Measurements from ENCODE around the gene CD1D.
"Not testable (repeated sequence)": the region's sequence is repeated elsewhere in the genome, so short reads cannot be mapped to it uniquely, and the experiment has no call there.

CD1D gene

DNA sequence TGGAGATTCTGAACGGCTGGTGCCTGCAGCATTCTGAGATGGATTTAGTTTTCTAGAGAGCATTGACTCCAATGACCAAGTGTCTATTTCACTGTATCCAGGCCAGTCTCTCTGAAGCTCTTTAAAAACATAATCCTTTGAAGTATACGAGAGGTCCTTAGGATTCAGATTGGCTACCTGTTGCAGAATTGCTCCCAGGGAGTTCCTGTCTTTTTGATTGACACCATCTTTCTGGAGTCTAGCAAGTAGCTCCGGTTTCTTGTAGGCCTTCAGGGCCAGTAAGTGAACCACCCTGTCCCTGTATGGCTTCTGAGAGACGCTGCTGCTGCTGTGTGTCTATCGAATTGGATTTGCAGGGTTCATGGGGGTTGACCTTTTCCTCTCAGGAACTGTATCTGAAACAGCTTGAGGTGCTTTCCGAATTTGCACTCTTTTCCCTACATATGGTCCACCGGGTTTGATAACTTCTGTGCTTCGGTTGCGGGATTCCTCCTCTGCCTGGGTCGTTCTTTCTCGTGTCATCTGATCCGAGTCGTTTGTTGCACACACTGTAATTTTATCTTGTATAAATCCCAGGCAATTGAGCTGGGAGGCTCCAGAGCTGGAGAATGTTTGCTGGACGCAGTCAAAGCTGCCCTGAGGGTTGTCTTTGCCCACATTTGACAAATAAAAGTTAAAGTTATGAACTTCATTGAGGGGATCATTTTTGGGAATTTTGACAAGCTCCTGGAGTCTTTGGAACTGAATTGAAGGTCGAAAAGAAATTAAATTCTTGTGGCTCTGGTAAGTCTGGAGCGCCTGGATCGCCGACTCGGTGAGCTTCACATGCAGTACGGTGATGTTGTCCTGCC lies 3.6 kb upstream of the CD1D start:
- DNase-seq: not testable (repeated sequence)

DNA sequence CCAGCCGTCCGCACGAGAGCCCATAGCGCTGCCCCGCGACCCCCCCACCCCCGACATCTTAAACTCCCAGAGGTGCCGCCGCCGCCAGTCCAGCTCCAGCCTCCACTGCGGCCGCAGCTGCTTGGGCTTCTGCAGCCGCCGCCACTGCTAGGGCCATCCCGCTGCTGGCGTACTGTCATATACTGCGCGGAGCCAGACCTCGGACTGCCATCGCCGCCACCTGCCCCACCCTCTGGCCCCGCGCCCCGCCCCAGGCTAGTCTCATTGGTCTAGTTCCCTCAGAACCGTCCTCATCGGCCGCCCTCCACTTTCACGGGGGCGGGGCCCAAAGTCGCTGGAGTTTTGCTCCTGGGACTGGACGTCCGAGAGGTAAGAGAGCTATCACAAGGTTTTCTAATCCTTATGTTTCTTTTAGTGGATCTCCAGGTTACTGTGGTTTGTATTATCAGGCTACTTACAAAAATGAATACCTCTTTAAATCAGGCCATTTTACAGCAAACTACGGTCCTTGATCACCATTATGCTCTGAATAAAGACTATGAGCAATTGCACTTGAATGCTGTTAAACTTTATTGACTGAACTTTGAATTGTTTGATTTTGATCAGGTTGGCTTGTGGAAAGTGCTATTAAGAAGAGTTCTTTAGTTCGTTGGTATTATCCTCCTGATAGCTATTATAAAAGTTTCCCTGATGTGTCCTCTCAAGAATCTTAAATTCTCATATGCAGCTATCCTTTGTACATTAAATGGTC lies 2.8 kb upstream of the CD1D start:
- peak in 1 of 2 experiments; percentile 17 for DNase-seq

DNA sequence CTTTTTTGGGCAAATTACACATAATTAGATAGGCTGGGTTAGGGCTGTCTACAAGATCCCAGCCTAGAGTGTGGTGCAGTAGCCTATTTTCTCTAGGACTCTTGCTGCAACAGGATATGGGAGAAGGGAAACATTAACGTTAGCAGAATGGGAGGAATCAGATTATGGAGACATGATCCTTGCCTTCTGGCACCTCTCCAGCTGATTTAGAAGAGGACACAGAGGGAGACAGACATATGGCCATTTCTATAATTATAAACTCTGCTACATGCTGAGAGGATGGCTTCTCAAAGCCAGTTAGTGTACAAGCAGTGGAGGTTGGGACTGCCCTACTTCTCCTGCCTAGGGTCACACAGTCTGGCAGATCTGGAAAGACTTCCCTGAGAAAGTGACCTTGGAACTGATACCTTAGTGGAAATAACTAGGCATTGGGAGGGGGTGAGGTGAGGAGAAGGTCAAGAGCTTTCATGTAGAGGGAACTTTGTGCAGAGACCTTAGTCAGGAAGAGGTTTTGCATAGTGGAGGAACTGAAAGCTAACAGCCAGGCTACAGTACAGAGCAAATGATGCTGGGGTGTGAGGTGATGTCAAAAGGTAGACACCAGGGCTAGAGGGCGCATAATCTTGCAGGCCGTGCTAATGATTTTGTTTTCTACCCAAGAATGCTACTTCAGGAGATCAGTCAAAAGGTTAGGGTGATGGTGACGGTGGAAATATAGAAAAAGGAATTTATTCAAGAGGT lies 1.2 kb upstream of the CD1D start:
- DNase-seq: no peak

DNA sequence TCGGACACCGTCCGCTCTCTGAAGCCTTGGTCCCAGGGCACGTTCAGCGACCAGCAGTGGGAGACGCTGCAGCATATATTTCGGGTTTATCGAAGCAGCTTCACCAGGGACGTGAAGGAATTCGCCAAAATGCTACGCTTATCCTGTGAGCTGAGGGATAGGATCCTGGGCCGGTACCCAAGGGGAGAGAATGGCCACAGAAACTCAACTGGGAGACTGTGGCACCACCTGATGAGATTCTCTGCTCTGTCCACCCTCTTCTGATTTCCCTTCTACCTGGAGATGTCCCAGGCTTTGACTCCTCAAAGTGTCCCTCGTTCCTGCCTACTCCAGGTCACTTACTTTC lies 855 bp downstream of the CD1D start:
- DNase-seq: no peak

GRCh38 chr1:158185770-158186169 lies 5.1 kb downstream of the CD1D start:
- DNase-seq: no peak

DNA sequence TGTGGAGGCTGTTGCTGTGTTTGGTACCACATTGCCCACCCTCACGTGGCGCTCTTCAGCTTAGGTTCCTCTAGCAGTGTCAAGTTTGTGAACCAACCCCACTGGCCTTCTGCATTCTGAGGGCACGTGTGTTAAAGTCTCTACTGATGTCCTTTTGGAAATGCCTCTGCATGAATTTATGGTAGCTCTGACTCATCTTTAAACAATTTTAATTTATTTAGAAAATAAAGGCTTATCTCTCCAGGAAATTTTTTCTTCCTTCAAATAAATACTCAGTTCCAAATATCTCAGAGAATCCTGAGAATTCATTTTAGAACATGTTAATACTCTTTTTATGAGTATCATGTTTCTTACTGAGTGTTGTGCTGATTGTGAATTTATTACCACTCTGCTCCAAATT lies 5.5 kb downstream of the CD1D start:
- no peak for DNase-seq

DNA sequence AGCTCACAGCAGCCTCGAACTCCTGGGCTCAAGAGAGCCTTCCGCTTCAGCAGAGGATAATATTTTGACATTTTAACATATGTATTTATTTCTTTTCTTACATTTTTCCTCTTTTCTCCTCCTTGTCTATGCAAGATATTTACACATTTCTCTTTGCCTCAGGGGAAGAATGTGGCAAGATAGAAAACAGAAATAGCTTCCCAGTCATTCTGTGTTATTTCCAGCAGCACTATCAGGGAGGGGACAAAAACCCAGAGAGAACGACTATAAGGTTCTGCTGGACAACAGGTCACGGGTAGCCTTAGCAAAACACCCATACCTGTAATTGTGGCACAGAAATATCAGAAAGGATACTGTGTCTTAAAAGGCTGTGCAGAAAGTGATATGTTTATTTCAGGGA lies 7.9 kb downstream of the CD1D start:
- DNase-seq: no peak

- no peak for DNase-seq
Measured at GRCh38 chr1:158189624-158190023, 8.9 kb downstream of the CD1D start.

DNA sequence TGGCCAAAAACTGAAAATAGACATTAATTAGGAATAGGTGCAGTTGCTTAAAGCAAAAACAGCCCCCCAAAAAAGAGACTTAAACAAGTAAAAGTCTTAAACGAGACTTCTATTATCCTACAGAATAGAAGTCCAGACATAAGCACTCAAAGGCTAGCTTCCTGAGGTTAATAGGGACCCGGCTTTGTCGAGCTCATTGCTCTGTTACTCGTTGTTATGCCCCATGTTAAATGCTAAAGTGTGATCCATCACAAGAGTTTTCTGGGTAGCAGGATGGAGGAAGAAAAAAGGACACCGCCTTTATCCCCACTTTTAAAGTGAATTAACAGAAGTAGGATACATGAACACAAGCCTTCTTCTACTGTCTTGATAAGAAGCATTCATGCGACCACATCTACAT lies 10.6 kb downstream of the CD1D start:
- no peak for DNase-seq

DNA sequence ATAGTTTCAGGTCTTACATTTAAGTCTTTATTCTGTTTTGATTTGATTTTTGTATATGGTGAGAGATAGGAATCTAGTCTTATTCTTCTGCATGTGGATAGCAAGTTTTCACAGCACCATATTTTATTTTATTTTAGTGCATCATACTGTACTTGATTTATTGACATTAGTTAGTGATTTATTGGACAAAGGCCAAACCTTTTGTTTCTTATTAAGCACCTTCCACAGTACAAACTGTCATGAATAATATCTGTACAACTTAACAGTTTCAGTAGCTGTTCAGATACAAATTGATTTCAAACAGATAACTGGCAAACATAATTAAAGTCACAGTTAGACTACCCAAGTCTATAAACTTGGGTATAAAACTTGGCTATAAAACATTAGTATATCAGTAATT lies 15.8 kb downstream of the CD1D start:
- DNase-seq: no peak

DNA sequence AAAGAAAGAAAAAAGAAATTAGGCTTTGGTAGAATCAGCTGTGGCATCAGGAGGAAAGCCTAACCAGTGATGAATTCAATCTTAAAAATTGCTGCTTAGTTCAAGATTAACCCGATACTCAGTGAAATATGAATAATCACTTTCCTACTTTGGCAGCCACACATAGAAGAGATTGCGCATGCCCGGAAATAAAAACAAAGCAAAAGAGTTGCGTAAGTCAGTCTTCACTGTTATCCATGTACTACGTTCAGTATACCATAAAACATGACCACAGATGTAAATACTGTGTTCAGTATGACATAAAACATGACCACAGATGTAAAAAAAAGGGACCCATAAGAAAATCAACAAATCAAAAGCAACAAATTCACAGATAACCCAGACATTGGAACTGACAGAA lies 19.2 kb downstream of the CD1D start:
- DNase-seq: no peak

- DNase-seq: no peak
Measured at GRCh38 chr1:158200527-158200926, 19.8 kb downstream of the CD1D start.

DNA sequence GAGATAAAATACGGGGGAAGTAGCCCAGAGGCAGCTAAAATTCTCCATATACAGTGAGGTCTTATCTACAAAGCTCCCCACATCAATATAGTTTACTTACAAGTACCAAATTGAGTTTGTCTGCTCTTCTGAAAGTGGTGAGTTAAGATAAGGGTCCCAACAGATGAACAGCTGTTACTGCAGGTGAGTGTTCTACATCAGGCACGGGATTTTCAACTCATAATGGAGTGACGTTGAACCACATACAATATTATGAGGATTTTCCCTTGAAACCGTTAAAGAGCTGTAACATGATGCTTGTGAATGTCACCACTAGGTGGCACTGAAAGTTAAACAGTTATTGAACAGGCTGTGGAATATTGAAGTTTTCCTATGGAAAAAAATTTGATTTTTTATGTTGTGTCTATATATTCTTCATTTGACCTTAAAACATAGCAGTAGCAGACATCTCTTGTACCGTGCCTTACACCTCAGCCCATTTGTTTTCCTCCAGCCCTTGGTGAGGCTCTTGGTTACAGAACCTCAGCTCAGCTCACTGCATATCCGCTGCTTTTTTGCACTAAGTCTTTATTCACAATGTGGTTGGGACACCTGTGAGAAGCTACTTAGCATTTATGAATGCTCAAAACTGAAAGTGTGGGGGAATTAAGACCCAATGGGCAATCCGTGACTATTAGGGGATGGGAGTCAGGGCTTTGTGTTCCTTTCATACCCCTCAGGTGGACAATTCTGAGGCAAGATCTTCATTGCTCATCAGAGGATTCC lies 23.2 kb downstream of the CD1D start:
- peak; percentile 40 to 59 for DNase-seq

DNA sequence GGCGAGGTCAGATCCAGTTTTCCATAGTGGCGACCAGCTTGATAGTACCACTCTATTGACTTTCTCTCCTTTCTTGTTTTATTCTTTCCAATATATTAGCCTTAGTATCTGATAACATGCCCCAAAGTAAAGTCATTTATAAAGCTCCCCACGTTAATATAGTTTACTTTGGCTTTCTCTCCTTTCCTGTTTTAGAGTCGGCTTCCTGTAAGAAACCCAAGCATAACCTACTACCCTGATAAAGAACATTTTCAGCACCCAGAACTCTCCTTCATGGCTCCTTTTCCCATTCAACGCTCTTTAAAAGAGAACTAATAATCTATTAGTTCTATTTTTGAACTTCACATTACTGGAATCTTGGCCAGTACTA lies 23.7 kb downstream of the CD1D start:
- DNase-seq: no peak

DNA sequence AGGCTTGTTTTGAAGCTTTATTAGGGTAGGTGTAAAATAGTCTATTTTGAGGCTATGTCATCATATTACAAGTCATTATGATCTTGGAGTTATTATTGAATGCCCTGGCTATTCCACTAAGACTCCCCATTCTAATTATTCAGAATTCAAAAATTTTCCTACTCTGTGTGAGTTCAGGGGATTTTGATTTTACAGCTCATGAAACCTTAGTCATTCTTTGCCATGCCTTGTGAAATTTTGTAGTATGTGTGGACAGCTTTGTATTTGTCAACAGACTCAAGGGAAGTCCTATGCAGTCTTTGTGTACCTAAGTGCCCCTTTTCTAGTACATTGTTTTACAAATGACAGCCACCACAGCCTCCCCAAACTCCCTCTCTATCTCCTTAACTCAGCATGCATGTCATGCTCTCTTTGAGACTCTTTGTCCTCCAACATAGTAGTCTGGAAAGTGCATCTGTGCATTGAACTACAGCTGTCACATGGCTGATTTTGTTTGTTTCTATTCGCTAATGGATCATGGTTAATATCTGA lies 28.0 kb downstream of the CD1D start:
- DNase-seq: no peak

- DNase-seq: no peak
Measured at GRCh38 chr1:158212320-158212719, 31.6 kb downstream of the CD1D start.

- not testable (repeated sequence) for DNase-seq
Measured at GRCh38 chr1:158223445-158223844, 42.8 kb downstream of the CD1D start.

GRCh38 chr1:158227904-158228623 lies 47.4 kb downstream of the CD1D start:
- DNase-seq: no peak
